D721Med (cell line): ENCODE results near the gene DPY19L1.
"Not testable (repeated sequence)": the region's sequence is repeated elsewhere in the genome, so short reads cannot be mapped to it uniquely, and the experiment has no call there.

Source experiments
- DNase-seq: peaks from one replicate; pipeline ENCODE4 v3.0.0; 2011; ENCODE audit warnings: low spot score; ENCODE audit not compliant: insufficient read length
- FAIRE-seq: peaks from 2 replicates; lab custom pipeline; 2011; peaks lifted over from hg19 to GRCh38; lab: Jason Lieb, UNC
- TF ChIP-seq, protein P1 (sequence below): IDR thresholded peaks from 2 replicates; pipeline ENCODE4 v1.5.1; 2012; ENCODE audit warnings: mild to moderate bottlenecking, control low read depth; ENCODE audit not compliant: insufficient read depth; ENCODE audit errors: missing control alignments

The DPY19L1 gene

DNA sequence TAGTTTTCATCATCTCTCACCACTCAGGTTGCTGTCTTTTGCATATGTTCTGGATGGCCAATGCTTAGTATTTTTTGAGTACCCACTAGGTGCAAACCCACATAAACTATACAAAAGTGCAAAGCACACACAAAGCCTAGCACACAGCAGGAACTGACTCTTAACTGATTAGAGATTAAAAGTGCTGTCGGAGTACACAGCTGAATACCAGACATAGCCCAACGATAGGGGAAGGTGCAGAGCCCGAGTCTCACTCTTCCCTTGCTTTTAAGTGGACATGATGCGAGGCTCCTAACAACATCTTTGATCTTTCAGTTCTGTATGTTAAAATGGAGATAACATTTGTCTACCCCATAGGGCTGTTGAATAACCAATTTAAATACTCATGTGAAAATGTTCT is 90.8 kb downstream of the DPY19L1 start:
- FAIRE-seq (no peak), DNase-seq (no peak)
- TF ChIP-seq, protein P1, sequence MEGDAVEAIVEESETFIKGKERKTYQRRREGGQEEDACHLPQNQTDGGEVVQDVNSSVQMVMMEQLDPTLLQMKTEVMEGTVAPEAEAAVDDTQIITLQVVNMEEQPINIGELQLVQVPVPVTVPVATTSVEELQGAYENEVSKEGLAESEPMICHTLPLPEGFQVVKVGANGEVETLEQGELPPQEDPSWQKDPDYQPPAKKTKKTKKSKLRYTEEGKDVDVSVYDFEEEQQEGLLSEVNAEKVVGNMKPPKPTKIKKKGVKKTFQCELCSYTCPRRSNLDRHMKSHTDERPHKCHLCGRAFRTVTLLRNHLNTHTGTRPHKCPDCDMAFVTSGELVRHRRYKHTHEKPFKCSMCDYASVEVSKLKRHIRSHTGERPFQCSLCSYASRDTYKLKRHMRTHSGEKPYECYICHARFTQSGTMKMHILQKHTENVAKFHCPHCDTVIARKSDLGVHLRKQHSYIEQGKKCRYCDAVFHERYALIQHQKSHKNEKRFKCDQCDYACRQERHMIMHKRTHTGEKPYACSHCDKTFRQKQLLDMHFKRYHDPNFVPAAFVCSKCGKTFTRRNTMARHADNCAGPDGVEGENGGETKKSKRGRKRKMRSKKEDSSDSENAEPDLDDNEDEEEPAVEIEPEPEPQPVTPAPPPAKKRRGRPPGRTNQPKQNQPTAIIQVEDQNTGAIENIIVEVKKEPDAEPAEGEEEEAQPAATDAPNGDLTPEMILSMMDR, result no peak

DNA sequence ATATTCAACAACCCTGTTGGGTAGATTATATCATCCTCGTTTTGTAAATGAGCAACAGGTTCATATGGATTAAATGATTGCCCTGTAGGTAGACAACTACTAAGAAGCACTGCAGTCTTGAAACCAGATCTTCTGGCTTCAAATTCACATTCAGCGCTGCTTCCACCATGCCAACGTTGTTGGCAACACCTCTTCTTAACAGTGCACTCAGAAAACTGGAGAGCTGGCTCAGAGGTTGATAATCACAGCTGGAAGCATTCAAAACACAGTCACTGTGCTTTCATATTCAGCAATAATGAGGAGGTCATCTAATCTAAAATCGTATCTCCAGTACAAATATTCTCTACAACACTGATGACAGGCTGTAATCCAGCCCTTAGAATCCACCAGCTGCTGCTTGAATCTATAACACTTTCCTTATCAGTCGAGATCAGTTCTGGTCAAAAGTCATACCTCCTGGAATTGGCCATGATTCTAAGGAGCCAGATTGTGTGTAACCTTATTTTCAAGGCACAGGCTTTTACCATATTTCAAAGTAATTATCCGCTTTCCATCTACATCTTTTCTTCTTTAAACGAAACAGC is 91.3 kb downstream of the DPY19L1 start:
- DNase-seq, FAIRE-seq: not testable (repeated sequence)

DNA sequence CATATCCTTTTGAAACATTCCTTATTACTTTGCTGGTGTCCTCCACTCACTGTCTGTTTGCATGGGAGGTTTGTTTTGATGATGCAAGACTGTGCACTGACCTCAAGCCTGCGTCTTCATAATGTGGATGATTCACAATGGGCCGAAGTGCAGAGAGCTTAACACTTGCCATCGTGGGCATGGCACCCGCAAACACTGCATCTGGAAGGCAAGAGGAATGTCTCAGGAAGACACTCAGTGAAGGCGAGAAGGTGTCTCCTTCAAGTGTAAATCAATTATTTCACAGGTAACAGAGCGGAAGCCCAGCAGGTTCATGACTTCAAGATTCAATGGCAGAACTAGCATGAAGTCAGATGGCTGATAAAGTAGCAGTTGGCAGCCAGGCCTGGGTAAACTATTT is 98.1 kb downstream of the DPY19L1 start:
- no peak for DNase-seq
- TF ChIP-seq, protein P1, result no peak
- FAIRE-seq, result no peak

DNA sequence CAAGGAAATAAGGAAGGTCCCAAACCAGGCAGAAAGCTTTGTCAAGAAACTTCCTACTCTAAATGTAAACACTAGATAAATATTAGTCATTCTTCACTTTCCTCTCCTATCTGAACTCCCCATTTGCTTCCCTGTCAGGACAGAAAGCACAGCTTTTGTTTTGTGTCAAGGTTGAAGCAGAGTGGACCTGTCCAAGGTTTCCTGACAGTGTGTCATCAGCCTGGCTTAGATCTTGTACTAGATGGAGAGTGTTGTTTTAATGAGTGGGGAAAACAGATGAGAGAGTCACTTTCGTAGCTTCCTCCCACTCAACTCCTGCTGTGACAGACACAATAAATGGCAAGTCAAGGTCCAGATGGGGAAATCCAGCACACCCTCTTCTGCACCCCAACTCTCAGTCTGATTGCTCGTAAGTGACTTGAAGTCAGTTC is 101.5 kb downstream of the DPY19L1 start:
- not testable (repeated sequence) for DNase-seq, FAIRE-seq

DNA sequence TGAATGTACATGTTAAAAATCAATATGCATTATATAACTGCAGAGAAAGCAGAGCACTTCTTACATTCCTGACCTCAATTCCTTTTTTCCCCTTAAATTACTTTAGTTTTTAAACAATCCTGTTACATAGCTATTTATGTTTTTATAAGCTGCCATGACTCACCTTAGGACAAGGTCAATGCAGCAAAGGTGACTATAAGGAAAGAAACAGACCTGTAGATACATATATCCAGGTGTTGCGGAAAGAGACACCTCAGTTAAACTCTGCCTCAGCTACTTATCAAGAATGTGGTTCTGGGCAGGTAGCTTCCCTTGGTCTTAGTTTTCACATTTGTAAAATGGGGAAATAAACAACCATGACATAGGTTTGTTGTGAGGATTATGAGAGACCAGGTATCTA is 105.5 kb downstream of the DPY19L1 start:
- TF ChIP-seq, protein P1, result no peak

DNA sequence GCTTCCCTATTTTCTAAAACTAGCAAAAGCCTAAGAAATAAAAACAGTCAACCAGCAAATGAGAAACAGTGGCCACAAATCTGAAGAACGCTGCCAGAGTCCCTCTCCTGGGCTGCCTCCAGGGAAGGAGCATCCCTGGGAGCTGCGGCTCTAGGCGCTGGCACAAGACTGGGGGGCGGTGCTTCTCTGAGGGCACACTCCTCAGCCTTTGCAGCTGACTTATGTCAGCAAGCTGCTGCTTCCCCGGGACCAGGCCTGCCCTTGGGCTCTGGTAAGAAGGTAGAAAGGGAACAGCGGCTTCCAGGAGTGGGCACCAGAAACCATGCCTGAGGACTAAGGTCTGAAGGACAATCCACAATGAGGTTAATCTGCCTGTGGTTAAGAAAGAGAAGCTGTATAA is 107.5 kb downstream of the DPY19L1 start:
- not testable (repeated sequence) for DNase-seq, FAIRE-seq

More for the DNA sequence above, 105.5 kb downstream of the DPY19L1 start:
- DNase-seq (no peak), FAIRE-seq (no peak)

DNA sequence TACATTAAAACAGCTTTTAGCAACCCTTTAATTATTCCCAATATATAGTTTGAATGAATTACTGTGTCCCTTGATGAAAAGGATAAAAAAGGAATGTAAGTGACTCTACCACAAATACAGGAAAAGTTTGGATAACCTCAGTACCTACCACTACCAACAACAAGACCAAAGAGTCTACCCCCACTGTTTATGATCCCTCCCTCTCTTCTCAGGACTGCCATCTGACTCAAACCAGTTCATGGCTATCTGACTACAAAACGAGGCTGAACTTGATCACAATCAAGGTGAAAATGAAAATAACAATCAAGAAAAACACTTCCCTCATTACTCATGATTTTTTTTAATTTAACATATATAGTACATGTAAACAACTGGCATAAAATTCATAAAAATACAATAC is 108.7 kb downstream of the DPY19L1 start:
- no peak for DNase-seq
- TF ChIP-seq, protein P1, result no peak
- FAIRE-seq, result no peak

DNA sequence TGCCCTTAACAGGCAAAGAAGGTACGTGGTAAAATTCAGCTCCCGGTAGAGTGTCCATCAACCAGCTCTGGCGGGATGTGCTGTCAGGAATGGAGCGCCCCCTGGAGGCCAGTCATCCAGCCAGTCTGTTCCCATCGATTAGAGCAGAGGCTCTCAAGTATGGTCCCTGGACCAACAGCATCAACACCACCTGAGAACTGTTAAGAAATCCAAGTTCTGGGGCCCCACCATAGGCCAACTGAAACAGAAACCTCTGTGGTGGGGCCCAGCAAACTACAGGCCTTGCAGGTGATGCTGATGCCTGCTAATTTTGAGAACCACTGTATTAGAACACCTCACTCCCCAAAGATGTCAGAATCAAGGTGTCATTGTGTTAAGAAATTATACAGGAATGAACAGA is 109.2 kb downstream of the DPY19L1 start:
- no peak for DNase-seq
- TF ChIP-seq, protein P1, result peak; percentile 53
- no peak for FAIRE-seq

DNA sequence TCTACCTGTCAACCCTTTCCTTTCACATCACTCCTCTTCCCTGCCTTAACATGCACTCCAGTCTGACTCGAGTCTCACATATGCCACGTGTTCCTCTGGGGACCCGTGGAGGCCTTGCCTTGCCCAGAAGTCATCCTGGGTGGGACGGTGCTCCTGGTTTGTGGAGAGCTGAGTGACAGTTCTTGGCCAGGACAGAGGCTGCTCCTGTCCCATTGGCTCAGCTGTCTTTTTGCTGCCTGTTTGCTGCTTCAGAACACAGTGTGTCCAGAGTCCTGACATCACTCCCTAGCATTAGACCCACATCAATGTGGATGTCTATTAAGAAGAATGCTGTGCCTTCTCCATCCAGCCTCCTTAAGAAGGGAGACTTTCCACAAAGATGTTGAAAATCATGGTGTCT is 116.8 kb downstream of the DPY19L1 start:
- FAIRE-seq, DNase-seq: not testable (repeated sequence)

DNA sequence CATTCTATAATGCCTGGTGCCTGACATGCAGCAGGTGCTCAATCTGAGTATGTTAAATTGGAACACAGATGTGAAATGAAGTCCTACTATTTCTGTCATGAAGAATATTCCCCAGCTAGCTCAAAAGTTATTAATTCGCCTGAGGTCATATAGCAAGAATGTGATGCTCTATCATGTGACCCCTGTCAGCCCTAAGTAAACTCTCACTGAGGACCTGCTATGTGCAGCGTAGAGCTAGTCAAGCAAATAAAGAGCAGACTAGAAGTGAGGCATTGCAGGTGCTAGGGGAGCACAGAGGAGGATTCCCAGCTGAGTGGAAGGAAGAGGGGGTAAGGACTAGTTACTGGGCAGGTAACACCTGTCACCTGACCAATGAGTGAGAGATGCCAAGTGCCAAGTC is 118.2 kb downstream of the DPY19L1 start:
- not testable (repeated sequence) for FAIRE-seq, DNase-seq

DNA sequence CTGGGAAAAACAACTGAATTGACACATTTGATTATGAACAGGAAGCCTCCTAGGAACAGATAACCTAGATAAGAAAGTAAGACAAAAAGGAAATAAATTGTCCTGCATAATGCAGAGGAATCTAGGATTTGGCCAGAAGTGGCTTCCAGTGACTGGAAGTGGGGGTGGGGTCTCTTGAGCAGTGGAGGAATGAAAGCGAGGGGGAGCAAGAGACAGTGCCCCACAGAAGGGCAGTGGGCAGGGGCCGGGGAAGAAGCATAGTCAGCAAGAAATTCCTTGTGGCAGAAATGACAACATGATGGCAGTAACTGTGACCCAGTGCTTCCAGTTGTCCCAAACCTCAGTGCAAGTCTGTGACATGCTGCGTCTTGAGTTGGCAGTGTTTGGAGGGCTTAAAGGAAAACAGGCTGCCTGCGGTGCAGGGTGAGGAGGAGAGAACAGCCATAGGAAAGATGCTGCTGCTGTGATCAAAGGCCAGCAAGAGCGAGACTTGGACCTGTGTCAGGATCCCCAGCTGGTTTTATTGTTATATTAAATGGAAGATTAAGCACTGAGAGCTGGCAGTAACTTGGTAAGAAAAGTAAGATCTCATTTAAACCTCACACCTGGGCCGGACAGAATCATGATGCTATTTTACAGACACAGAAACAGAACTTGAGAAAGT is 119.0 kb downstream of the DPY19L1 start:
- DNase-seq, FAIRE-seq: not testable (repeated sequence)

DNA sequence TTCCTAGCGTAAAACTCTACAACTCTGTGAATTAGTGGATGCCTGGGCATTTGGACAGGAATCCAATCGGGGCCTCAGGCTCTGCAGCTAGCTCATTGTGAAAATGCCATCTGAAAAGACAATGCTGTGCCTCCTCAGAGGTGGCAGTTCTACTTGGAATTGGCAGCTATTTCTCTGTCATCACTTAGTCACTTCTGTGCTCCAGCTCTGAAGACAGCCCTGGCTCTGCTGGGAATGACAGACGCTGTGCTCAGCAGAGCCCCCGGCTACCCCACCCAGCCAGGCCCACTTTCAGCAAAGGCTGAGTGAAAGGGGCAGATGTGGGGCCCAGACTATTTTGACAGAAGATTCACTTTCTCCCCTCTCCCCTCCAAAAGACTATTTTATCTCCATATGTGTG is 119.8 kb downstream of the DPY19L1 start:
- not testable (repeated sequence) for FAIRE-seq, DNase-seq
